ENCODE results near the gene HSPA12A.

HSPA12A gene

GRCh38 chr10:116688741-116689495 is 53.4 kb downstream of the HSPA12A start:
- TF ChIP-seq FOXM1 (IDR thresholded peaks at IDR 0.05; ENCODE audit: borderline replicate concordance, low read depth) (no peak), RAD21 (IDR thresholded peaks at IDR 0.05; ENCODE audit: low read depth) (no peak), NFIC (IDR thresholded peaks at IDR 0.05) (no peak), ZBTB7A (IDR thresholded peaks at IDR 0.05; ENCODE audit: low read depth) (no peak), TAF1 (IDR thresholded peaks at IDR 0.05; ENCODE audit: low read depth) (no peak), YY1 (IDR thresholded peaks at IDR 0.05; ENCODE audit: low read depth) (no peak), TCF12 (IDR thresholded peaks at IDR 0.05; ENCODE audit: low read depth) (no peak), USF1 (IDR thresholded peaks at IDR 0.05) (no peak), CEBPB (IDR thresholded peaks at IDR 0.05) (no peak), CREB1 (IDR thresholded peaks at IDR 0.05; ENCODE audit: low read depth) (no peak), EGR1 (IDR thresholded peaks at IDR 0.05) (no peak), TEAD4 (IDR thresholded peaks at IDR 0.05) (no peak), REST (IDR thresholded peaks at IDR 0.05; ENCODE audit: low read depth) (no peak), MAX (IDR thresholded peaks at IDR 0.05) (no peak)

- TF ChIP-seq EP300 (IDR thresholded peaks at IDR 0.05; ENCODE audit: borderline replicate concordance) (no peak), CEBPB (IDR thresholded peaks at IDR 0.05) (no peak), USF1 (IDR thresholded peaks at IDR 0.05) (no peak), TAF1 (IDR thresholded peaks at IDR 0.05; ENCODE audit: low read depth) (no peak), EGR1 (IDR thresholded peaks at IDR 0.05) (no peak), YY1 (IDR thresholded peaks at IDR 0.05; ENCODE audit: low read depth) (no peak), RAD21 (IDR thresholded peaks at IDR 0.05; ENCODE audit: low read depth) (no peak), MAX (IDR thresholded peaks at IDR 0.05) (no peak), REST (IDR thresholded peaks at IDR 0.05; ENCODE audit: low read depth) (no peak), CREB1 (IDR thresholded peaks at IDR 0.05; ENCODE audit: low read depth) (no peak), TCF12 (IDR thresholded peaks at IDR 0.05; ENCODE audit: low read depth) (no peak), ZBTB7A (IDR thresholded peaks at IDR 0.05; ENCODE audit: low read depth) (no peak)
Observed at GRCh38 chr10:116688241-116688711, 54.1 kb downstream of the HSPA12A start.

DNA sequence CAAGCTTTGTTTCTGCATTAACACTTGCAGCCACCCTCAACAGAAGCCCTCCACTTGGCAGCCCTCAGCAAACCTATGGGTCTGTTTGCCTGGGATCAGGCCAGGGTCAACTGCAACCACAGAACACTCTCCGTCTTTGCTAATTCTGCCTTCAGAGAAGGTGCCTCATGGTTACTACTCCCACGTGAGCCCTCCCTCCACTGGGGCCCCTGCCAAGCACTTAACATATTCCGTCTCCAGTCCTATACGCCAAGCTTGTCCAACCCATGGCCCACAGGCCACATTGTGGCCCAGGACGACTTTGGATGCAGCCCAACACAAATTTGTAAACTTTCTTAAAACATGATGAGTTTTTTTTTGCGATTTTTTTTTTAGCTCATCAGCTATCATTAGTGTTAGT is 54.7 kb downstream of the HSPA12A start:
- TF ChIP-seq TAF1 (IDR thresholded peaks at IDR 0.05; ENCODE audit: low read depth) (no peak), MAX (IDR thresholded peaks at IDR 0.05) (no peak), NFIC (IDR thresholded peaks at IDR 0.05) (no peak)

DNA sequence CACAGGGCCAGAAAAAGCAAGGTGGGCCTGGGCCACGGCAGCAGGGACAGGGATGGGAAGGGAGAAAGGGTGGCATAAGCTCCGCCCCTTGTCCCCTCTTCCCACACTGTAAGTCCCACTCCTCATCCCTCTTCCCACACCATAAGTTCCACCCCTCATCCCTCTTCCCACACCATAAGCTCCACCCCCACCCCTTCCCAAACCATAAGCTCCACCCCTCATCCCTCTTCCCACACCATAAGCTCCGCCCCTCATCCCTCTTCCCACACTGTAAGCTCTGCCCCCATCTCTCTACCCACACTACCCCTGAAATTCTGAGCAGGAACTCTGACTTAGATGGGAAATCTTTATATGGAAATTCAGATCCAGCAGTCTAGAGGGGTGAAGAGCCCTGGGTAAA is 55.7 kb downstream of the HSPA12A start:
- TF ChIP-seq FOXM1 (IDR thresholded peaks at IDR 0.05; ENCODE audit: borderline replicate concordance, low read depth): no peak
- no peak for TF ChIP-seq CREB1 (IDR thresholded peaks at IDR 0.05; ENCODE audit: low read depth)
- no peak for TF ChIP-seq RAD21 (IDR thresholded peaks at IDR 0.05; ENCODE audit: low read depth)
- TF ChIP-seq REST (IDR thresholded peaks at IDR 0.05; ENCODE audit: low read depth): no peak
- no peak for TF ChIP-seq ZBTB7A (IDR thresholded peaks at IDR 0.05; ENCODE audit: low read depth)
- TF ChIP-seq CEBPB (IDR thresholded peaks at IDR 0.05): no peak
